NCI-H774 (cell line): ENCODE results near the gene C22orf15.
A peak's percentile ranks its signal among the peaks of the same experiment; 100 is the strongest.
"Not testable (repeated sequence)": the region's sequence is repeated elsewhere in the genome, so short reads cannot be mapped to it uniquely, and the experiment has no call there.

Source experiments
- DNase-seq: peaks from one replicate; lab custom pipeline; 2025; lab: John Stamatoyannopoulos, UW

The C22orf15 gene

GRCh38 chr22:23762842-23763578 is at the start of gene C22orf15:
C22orf15 (plus strand) TSS chr22:23762990; CDS start chr22:23763307, 317 bp downstream.
- no peak for DNase-seq

- DNase-seq: no peak
These were observed 48.8 kb upstream of the C22orf15 start for GRCh38 chr22:23713696-23714595.

GRCh38 chr22:23714596-23715578 is 47.9 kb upstream of the C22orf15 start:
- DNase-seq: no peak

GRCh38 chr22:23715806-23716375 is 46.9 kb upstream of the C22orf15 start:
- no peak for DNase-seq

GRCh38 chr22:23716811-23717801 is 45.7 kb upstream of the C22orf15 start:
- DNase-seq: peak; percentile 86

- DNase-seq: no peak
These were observed 44.2 kb upstream of the C22orf15 start for GRCh38 chr22:23718371-23719165.

- no peak for DNase-seq
These were observed 41.9 kb upstream of the C22orf15 start for GRCh38 chr22:23720855-23721254.

- no peak for DNase-seq
These were observed 40.6 kb upstream of the C22orf15 start for GRCh38 chr22:23722160-23722559.

GRCh38 chr22:23722724-23723123 is 40.1 kb upstream of the C22orf15 start:
- DNase-seq: no peak

- DNase-seq: not testable (repeated sequence)
These were observed 34.7 kb upstream of the C22orf15 start for GRCh38 chr22:23728108-23728507.

- no peak for DNase-seq
These were observed 25.1 kb upstream of the C22orf15 start for GRCh38 chr22:23737696-23738095.

GRCh38 chr22:23742505-23743264 is 20.1 kb upstream of the C22orf15 start:
- DNase-seq: no peak

- DNase-seq: no peak
These were observed 19.5 kb upstream of the C22orf15 start for GRCh38 chr22:23743303-23743705.

- no peak for DNase-seq
These were observed 18.8 kb upstream of the C22orf15 start for GRCh38 chr22:23744001-23744400.

- no peak for DNase-seq
These were observed 18.3 kb upstream of the C22orf15 start for GRCh38 chr22:23744485-23744884.

- no peak for DNase-seq
These were observed 17.0 kb upstream of the C22orf15 start for GRCh38 chr22:23745791-23746190.

- no peak for DNase-seq
These were observed 12.9 kb upstream of the C22orf15 start for GRCh38 chr22:23749841-23750301.

GRCh38 chr22:23750367-23750713 is 12.4 kb upstream of the C22orf15 start:
- DNase-seq: no peak
